H1 (cell line): Measurements from ENCODE around the gene KDR. TPM values are rescaled to one million over a fixed set of nuclear protein-coding genes. Genes with fewer than 3 reads are reported as not detected.

Experiments
- polyA plus RNA-seq, 7 experiments: library from polyadenylated mRNA; depleted of rRNA in 3 of 7; stranded (reverse) in 5 of 7; unstranded in 2 of 7; fragments of >200 nt in 5 of 7; fragments of 200-250 nt in 2 of 7; gene quantifications; 1 replicate in 5 of 7; 2 replicates in 1 of 7; 4 replicates in 1 of 7; pipeline versions ENCODE4 v1.2.1 to v1.2.3, GENCODE V29; 2011 to 2013; ENCODE audit warnings: missing spikeins in 2 of 7, mixed read lengths in 2 of 7
- total RNA-seq: library from RNA; stranded (reverse); fragmentation: NEBNext Ultra II Directional; extraction: Animal tissue kit (Norgen Biotek cat#: 25700); gene quantifications from 2 replicates; pipeline ENCODE4 v1.2.1, GENCODE V29; 2021
- TF ChIP-seq, protein P1 (sequence below): IDR thresholded peaks from 2 replicates; pipeline ENCODE4 v1.6.1; 2011; ENCODE audit warnings: low read depth, mild to moderate bottlenecking, low read length; ENCODE audit not compliant: insufficient read depth

Gene KDR
- total and polyA plus RNA-seq, 2 of the 8 experiments (the other 6 are each of a cell fraction or from before 2014, with no cell fraction given) = 69.3 to 106 TPM

DNA sequence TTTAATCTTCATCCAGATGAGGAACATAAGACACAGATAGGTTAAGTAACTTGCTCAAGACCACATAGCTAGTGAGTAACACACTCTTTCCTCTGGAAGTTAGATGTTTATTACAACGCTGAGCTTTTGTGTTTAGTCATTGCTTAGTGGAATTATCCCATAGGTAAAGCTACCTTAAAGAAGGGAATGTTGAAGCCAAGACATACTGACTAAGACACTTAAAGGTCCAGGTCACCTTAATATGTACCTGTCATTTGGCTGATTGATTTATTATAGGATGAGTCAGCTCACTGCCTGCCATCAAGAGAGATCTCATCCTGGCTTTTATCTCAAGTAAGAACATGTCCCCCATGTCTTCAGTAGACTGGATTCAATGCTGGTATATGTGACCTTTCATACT is 53.4 kb downstream of the KDR start (continued):
- TF ChIP-seq, protein P1, sequence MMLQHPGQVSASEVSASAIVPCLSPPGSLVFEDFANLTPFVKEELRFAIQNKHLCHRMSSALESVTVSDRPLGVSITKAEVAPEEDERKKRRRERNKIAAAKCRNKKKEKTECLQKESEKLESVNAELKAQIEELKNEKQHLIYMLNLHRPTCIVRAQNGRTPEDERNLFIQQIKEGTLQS = no peak
